SK-N-MC (cell line): Measurements from ENCODE around the gene PXN.

Experiments used
- EZH2 ChIP-seq: fragments of 200-600 bp; sonication (generic); IDR thresholded peaks from one replicate; pipeline ENCODE4 v1.6.1; 2017; ENCODE audit warnings: antibody characterized with exemption
- FOXP2 ChIP-seq: optimal IDR thresholded peaks from 2 replicates; pipeline ENCODE3; 2011; ENCODE audit warnings: mild to moderate bottlenecking, moderate library complexity; ENCODE audit not compliant: insufficient read depth; ENCODE audit errors: extremely low read length, control extremely low read depth
- POLR2AphosphoS5 ChIP-seq: IDR thresholded peaks from 2 replicates; pipeline ENCODE4 v1.6.1; 2012; ENCODE audit warnings: mild to moderate bottlenecking, low read depth, low read length, borderline replicate concordance

- TF ChIP-seq EZH2 (no peak), POLR2AphosphoS5 (no peak), FOXP2 (no peak)
Observed at GRCh38 chr12:120220838-120221575, 44.5 kb downstream of the PXN start.
